Measurements from ENCODE around the gene BCAP31. TPM values are rescaled to one million over a fixed set of nuclear protein-coding genes. Genes with fewer than 3 reads are reported as not detected.

The BCAP31 gene
- total RNA-seq, 1 experiment from 2014 or later, result 138 TPM

DNA sequence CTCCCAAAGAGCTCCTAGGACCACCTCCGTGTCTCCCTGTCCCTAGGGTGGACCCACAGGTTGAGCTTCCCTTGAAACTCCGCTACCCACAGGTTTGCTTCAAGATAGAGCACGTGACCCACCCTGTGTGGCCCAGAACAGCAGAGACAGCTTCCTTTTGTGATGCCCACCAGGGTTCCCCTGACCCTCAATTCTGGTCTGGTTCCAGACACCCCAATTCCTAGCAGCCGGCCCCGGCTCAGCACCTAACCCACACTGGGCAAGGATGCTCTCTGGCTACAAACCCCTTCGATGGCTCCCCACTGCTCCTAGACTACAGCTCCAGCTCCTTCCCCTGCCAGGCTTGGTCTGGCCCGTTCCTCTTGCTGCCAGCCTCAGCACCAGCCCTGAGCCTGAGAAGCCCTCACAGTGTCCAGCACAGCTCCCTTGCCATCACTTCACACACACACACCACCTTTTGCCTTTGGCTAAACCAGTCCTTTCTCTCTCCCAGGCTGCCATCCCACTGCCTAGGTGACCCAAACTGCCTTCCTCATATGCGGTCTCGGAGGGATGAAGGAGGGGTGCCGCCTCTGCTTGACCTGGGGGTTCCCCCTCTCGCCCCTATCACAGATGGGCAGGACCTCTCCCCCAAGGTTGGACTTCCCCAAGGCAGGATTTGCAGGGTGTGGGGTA is 56.8 kb downstream of the BCAP31 start:
- no peak overlapping the region for H3K4me2 ChIP-seq (ENCODE audit: insufficient read depth, insufficient read length, low read length)
- peaks cover 46% of the 10 kb centered on the region for H3K27me3 Mint-ChIP-seq (ENCODE audit: low read depth)
- no peaks in the 10 kb centered on the region for H3K79me2 ChIP-seq (ENCODE audit: insufficient read depth, low read length)
- H3K23ac ChIP-seq (ENCODE audit: insufficient read length, low read depth, low read length), result no peak overlapping the region
- no peak overlapping the region for H3K14ac ChIP-seq (ENCODE audit: insufficient read depth, low read length)
- DNase-seq, result no peak
- H3K4me1 ChIP-seq (ENCODE audit: insufficient read depth, low read length), result no peaks in the 10 kb centered on the region
- peak overlapping the region; percentile 53 to 61 for H3K4me3 Mint-ChIP-seq
- no CpG with 5 or more reads among the region's 11 CpGs for WGBS (ENCODE audit: extremely low coverage, insufficient read length, low lambda C conversion rate)
- H4K8ac ChIP-seq (replicated peaks; ENCODE audit: insufficient read length, low read depth, low read length), result no peak overlapping the region
- H2BK5ac ChIP-seq (ENCODE audit: insufficient read length, low read length), result no peak overlapping the region
- H3K9me3 Mint-ChIP-seq, result peaks cover 67 to 77% of the 10 kb centered on the region in 2 experiments
- no peak overlapping the region for H3K4ac ChIP-seq (ENCODE audit: low read depth, low read length)
- H2BK120ac ChIP-seq (ENCODE audit: low read depth, low read length, poor library complexity, severe bottlenecking), result no peak overlapping the region
- no peaks in the 10 kb centered on the region for H3K79me1 ChIP-seq (ENCODE audit: insufficient read depth, low read depth, low read length, poor library complexity, severe bottlenecking)
- TF ChIP-seq, protein P1, sequence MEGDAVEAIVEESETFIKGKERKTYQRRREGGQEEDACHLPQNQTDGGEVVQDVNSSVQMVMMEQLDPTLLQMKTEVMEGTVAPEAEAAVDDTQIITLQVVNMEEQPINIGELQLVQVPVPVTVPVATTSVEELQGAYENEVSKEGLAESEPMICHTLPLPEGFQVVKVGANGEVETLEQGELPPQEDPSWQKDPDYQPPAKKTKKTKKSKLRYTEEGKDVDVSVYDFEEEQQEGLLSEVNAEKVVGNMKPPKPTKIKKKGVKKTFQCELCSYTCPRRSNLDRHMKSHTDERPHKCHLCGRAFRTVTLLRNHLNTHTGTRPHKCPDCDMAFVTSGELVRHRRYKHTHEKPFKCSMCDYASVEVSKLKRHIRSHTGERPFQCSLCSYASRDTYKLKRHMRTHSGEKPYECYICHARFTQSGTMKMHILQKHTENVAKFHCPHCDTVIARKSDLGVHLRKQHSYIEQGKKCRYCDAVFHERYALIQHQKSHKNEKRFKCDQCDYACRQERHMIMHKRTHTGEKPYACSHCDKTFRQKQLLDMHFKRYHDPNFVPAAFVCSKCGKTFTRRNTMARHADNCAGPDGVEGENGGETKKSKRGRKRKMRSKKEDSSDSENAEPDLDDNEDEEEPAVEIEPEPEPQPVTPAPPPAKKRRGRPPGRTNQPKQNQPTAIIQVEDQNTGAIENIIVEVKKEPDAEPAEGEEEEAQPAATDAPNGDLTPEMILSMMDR (conservative IDR thresholded peaks at IDR 0.05), result no peak
- peaks cover 0 to 12% (median 10%) of the 10 kb centered on the region in 3 experiments; a peak in 6 of 7 replicates for H3K36me3 Mint-ChIP-seq (ENCODE audit: insufficient read depth in 1 of 3, low read depth in 3 of 3)
- no peaks in the 10 kb centered on the region for H4K20me1 ChIP-seq (ENCODE audit: control insufficient read depth, insufficient read depth, insufficient read length)
- no peak overlapping the region for H4K5ac ChIP-seq (ENCODE audit: insufficient read length, low read depth, low read length)
- no peak overlapping the region for H3T11ph ChIP-seq (ENCODE audit: low read length)
- H2AFZ ChIP-seq (ENCODE audit: low read length), result no peak overlapping the region
- peaks cover 4 to 9% of the 10 kb centered on the region in 2 experiments for H3K4me1 Mint-ChIP-seq
- H3K56ac ChIP-seq (ENCODE audit: insufficient read length, low read depth, low read length), result no peak overlapping the region
- H3K9ac ChIP-seq (ENCODE audit: extremely low read depth, insufficient read length, low read length), result no peak overlapping the region
- no peak overlapping the region for H2AK5ac ChIP-seq (ENCODE audit: insufficient read length, low read length)
- H3K9me3 ChIP-seq (ENCODE audit: control insufficient read depth, low read depth, low read length), result peaks cover 15% of the 10 kb centered on the region
- no peak overlapping the region for H3K27ac Mint-ChIP-seq
- no peak overlapping the region for H2BK15ac ChIP-seq (ENCODE audit: low read depth, low read length)
- no peak overlapping the region for H2BK12ac ChIP-seq (ENCODE audit: insufficient read length, low read depth, low read length)
- H2BK20ac ChIP-seq (ENCODE audit: low read depth, low read length, poor library complexity, severe bottlenecking), result no peak overlapping the region
- no peaks in the 10 kb centered on the region for H3K27me3 ChIP-seq (ENCODE audit: insufficient read depth, low read length)
- H3K18ac ChIP-seq (ENCODE audit: insufficient read length, low read depth, low read length), result no peak overlapping the region
- no peak overlapping the region for H3K27ac ChIP-seq (ENCODE audit: insufficient read length, low read depth, low read length)
- no peak overlapping the region for H4K91ac ChIP-seq (ENCODE audit: insufficient read length, low read depth, low read length)
- H3K23me2 ChIP-seq (ENCODE audit: insufficient read length, low read depth, low read length, poor library complexity, severe bottlenecking), result no peaks in the 10 kb centered on the region
